Effector memory CD8-positive, alpha-beta T cell (primary cell): Measurements from ENCODE around the gene DNAH1.

ENCODE experiments used
- ATAC-seq: fragments of 150-1000 bp; cut with Tn5 transposase; replicated peaks from 2 replicates; pipeline ENCODE4 v1.10.0; 2021; ENCODE audit warnings: mild to moderate bottlenecking, moderate library complexity
- DNase-seq, 3 experiments: peaks; one replicate each; pipeline ENCODE4 v3.0.0; 2021
- H3K27ac Mint-ChIP-seq, 2 donors: one replicate each; pipeline ENCODE4 v1.8.0; 2022; ENCODE audit warnings: mild to moderate bottlenecking in 2 of 2, mixed read lengths in 2 of 2, moderate library complexity in 2 of 2
- H3K27me3 Mint-ChIP-seq, 2 donors: one replicate each; pipeline ENCODE4 v1.8.0; 2022; ENCODE audit warnings: mixed read lengths in 2 of 2
- H3K36me3 Mint-ChIP-seq: one replicate; pipeline ENCODE4 v1.8.0; 2022; ENCODE audit warnings: mild to moderate bottlenecking, moderate library complexity, mixed read lengths; ENCODE audit not compliant: insufficient read depth
- H3K4me1 Mint-ChIP-seq, 2 donors: one replicate each; pipeline ENCODE4 v1.8.0; 2022; ENCODE audit warnings: low read depth in 2 of 2, mixed read lengths in 2 of 2
- H3K4me3 Mint-ChIP-seq, 2 donors: one replicate each; pipeline ENCODE4 v1.8.0; 2022; ENCODE audit warnings: mild to moderate bottlenecking in 2 of 2, mixed read lengths in 2 of 2, moderate library complexity in 2 of 2
- H3K9me3 Mint-ChIP-seq, 2 donors: one replicate each; pipeline ENCODE4 v1.8.0; 2022; ENCODE audit warnings: mixed read lengths in 2 of 2

The DNAH1 gene

GRCh38 chr3:52401551-52401950 is 85.4 kb downstream of the DNAH1 start:
- H3K27me3 Mint-ChIP-seq: no peaks in the 10 kb centered on the region
- DNase-seq: no peak
- ATAC-seq: no peak
- peaks cover under 1 to 2% of the 10 kb centered on the region in 2 donors for H3K4me1 Mint-ChIP-seq
- no peaks in the 10 kb centered on the region for H3K9me3 Mint-ChIP-seq
- peaks cover 73% of the 10 kb centered on the region for H3K36me3 Mint-ChIP-seq
- peak overlapping the region in 1 of 2 donors; percentile 49 for H3K27ac Mint-ChIP-seq
- no peak overlapping the region for H3K4me3 Mint-ChIP-seq

GRCh38 chr3:52402101-52402521 is 86.0 kb downstream of the DNAH1 start:
- ATAC-seq (no peak), DNase-seq (no peak)
- no peaks in the 10 kb centered on the region for H3K27me3 Mint-ChIP-seq
- H3K4me1 Mint-ChIP-seq: peaks cover 2 to 4% of the 10 kb centered on the region in 2 donors
- H3K36me3 Mint-ChIP-seq: peaks cover 78% of the 10 kb centered on the region
- peak overlapping the region in 1 of 2 donors; percentile 49 for H3K27ac Mint-ChIP-seq
- no peak overlapping the region for H3K4me3 Mint-ChIP-seq
- no peaks in the 10 kb centered on the region for H3K9me3 Mint-ChIP-seq

DNA sequence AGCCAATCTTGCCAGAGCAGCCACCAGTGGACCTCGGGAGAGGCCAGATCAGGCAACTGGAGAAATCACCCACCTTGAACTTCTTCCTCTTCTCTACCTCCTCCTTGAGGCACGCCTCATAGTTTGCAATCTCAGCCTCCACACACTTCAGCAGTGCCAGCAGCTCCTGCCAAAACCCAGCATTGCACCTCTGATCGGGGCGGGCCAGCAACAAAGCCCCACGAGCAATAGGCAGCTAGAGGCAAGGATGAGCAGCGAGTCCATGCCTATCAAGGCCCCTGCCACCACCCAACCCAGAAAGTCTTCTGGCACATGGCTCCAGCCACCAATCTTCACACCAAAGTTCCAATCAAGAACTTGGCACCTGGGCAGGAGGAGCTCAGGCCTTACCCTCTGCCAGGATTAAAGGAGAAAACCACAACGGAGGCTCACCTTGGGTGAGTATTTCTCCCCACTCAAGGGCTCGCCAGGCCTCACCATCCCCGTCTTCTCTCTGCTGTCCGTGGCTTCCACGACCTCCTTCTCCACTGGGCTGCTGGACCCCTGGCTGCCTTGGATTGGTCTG is 86.7 kb downstream of the DNAH1 start:
- DNase-seq (no peak), ATAC-seq (no peak)
- peak overlapping the region in 1 of 2 donors; percentile 49 for H3K27ac Mint-ChIP-seq
- H3K27me3 Mint-ChIP-seq: no peaks in the 10 kb centered on the region
- peaks cover 80% of the 10 kb centered on the region for H3K36me3 Mint-ChIP-seq
- H3K4me1 Mint-ChIP-seq: peaks cover 5 to 7% of the 10 kb centered on the region in 2 donors
- H3K4me3 Mint-ChIP-seq: no peak overlapping the region
- no peaks in the 10 kb centered on the region for H3K9me3 Mint-ChIP-seq

DNA sequence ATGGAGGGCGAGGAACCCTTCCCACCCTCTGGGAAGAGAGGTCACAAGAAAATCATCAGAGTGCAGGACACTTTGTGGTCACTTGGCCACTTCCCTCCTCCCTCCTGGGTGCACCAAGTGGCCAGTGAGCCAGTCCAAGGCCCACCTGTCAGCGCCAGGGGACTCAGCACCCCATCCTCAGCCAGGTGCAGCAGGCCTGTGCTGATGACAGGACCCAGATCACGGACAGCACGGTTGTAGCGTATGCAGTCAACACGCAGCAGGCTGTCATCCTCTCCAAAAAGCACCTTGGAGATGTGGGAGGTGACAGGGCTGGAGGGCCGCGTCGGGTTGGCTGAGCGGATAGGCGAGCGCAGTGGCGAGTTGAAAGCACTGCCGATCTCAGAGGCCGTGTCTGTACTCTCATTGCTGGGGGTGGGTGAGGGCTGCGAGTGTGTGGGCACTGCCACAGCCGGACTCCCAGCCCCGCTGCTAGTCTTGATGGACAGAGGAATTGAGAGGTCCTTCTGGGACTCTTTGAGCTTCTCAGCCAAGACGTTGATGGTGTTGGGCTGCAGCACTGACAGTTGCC is 87.2 kb downstream of the DNAH1 start:
- H3K9me3 Mint-ChIP-seq: no peaks in the 10 kb centered on the region
- no peak overlapping the region for H3K27ac Mint-ChIP-seq
- H3K4me1 Mint-ChIP-seq: peaks cover 11 to 12% of the 10 kb centered on the region in 2 donors
- H3K36me3 Mint-ChIP-seq: peaks cover 85% of the 10 kb centered on the region
- ATAC-seq (no peak), DNase-seq (no peak)
- H3K4me3 Mint-ChIP-seq: no peak overlapping the region
- no peaks in the 10 kb centered on the region for H3K27me3 Mint-ChIP-seq

GRCh38 chr3:52403955-52404354 is 87.8 kb downstream of the DNAH1 start:
- H3K27ac Mint-ChIP-seq: no peak overlapping the region
- no peaks in the 10 kb centered on the region for H3K9me3 Mint-ChIP-seq
- no peaks in the 10 kb centered on the region for H3K27me3 Mint-ChIP-seq
- no peak for ATAC-seq
- no peak for DNase-seq
- peaks cover 83% of the 10 kb centered on the region for H3K36me3 Mint-ChIP-seq
- H3K4me1 Mint-ChIP-seq: peaks cover 17% of the 10 kb centered on the region in 2 donors
- no peak overlapping the region for H3K4me3 Mint-ChIP-seq

- H3K4me3 Mint-ChIP-seq: no peak overlapping the region
- peaks cover 20% of the 10 kb centered on the region in 2 donors for H3K4me1 Mint-ChIP-seq
- H3K27ac Mint-ChIP-seq: no peak overlapping the region
- no peak for ATAC-seq
- no peaks in the 10 kb centered on the region for H3K27me3 Mint-ChIP-seq
- peaks cover 84% of the 10 kb centered on the region for H3K36me3 Mint-ChIP-seq
- no peaks in the 10 kb centered on the region for H3K9me3 Mint-ChIP-seq
- DNase-seq: no peak
Measured at GRCh38 chr3:52404391-52404790, 88.3 kb downstream of the DNAH1 start.

GRCh38 chr3:52405066-52405465 is 88.9 kb downstream of the DNAH1 start:
- Mint-ChIP-seq H3K27ac (no peak overlapping the region), H3K36me3 (peaks cover 89% of the 10 kb centered on the region), H3K4me3 (no peak overlapping the region), H3K4me1 (peaks cover 20% of the 10 kb centered on the region in 2 donors), H3K9me3 (no peaks in the 10 kb centered on the region), H3K27me3 (no peaks in the 10 kb centered on the region)
- DNase-seq: no peak
- ATAC-seq: no peak

DNA sequence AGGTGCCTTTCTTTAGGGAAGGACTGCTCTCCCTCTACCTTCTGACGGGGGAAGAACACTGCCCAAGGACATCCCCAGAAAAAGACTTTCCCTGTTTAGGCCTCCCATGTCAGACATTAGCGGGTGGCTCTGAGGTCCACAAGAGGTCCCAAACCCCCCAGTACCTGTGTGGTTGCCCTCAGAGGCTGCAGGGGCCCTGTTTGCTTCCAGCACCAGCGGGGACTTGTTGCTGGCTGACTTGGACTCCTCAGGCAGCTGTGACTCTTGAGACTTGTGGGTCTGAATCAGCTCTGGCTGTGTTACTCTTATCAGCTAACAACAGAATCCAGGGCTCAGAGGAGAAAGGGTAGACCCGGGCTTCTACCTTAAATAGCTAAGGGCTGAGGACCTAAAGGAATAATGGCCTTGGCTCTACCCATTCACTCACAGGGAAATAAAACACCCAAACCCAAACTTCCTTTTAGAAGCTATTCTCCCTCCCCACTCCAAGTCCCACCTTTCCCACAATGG is 89.5 kb downstream of the DNAH1 start:
- Mint-ChIP-seq H3K4me1 (peaks cover 20% of the 10 kb centered on the region in 2 donors), H3K27me3 (no peaks in the 10 kb centered on the region), H3K9me3 (no peaks in the 10 kb centered on the region), H3K4me3 (no peak overlapping the region), H3K27ac (no peak overlapping the region), H3K36me3 (peaks cover 89% of the 10 kb centered on the region)
- DNase-seq (no peak), ATAC-seq (no peak)

DNA sequence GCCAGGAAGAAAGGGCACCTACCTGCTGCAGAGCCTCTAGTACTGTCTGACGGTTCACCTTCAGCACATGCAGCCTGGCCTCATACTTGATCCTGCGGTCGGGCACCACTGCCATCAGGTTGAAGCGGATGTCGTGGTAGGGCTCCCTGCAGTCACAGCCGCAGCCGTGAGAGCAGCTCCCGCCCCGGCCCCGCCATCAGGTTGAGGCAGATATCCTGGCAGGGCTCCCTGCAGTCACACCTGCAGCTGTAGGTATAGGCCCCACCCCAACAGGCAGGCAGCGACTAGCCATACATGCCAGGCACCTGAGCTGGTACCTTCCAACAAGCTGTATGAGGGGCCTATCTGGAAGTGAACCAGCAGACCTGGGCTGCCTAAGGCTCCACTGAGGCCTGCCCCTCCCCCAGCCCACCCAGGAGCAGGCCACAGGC is 90.1 kb downstream of the DNAH1 start:
- H3K4me1 Mint-ChIP-seq: peaks cover 24 to 25% of the 10 kb centered on the region in 2 donors
- no peak for DNase-seq
- H3K36me3 Mint-ChIP-seq: peaks cover 92% of the 10 kb centered on the region
- no peaks in the 10 kb centered on the region for H3K9me3 Mint-ChIP-seq
- no peak overlapping the region for H3K27ac Mint-ChIP-seq
- H3K27me3 Mint-ChIP-seq: no peaks in the 10 kb centered on the region
- no peak for ATAC-seq
- no peak overlapping the region for H3K4me3 Mint-ChIP-seq

DNA sequence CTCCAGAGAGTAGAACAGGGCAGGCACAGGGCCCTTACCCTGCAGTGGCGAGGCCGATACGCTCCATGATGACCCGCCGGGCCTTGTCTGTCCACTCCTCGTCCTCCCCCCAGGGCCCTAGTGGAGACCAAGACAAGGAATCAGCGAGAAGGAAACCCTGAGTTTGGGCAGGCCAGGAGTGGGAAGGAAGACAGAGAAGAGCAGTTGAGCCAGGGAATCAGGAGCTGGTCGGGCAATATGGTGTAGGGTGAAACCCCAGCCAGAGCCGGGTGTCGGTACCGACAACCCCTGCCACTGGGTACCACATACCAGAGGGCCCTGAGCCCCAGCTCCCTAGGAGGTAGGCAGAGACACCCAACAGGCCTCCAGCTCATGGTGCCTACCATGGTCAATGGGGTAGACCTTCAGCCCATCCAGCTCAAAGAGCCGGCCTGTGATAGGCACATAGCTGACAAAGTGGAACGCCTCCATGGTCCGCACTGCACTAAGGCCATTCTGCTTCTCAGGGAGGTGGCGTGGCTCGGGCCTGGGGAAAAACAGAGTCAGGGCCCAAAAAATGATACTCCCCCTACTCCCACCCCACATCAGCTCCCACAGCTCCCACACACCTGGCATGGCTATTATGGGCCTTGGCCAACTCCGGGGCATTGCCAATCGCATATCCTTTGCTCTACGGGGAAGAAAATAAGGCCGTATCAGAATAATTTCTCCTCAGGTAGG is 90.8 kb downstream of the DNAH1 start:
- Mint-ChIP-seq H3K27ac (peak overlapping the region in 1 of 2 donors; percentile 94), H3K9me3 (no peaks in the 10 kb centered on the region), H3K36me3 (peaks cover 86% of the 10 kb centered on the region), H3K4me3 (no peak overlapping the region), H3K4me1 (peaks cover 30 to 32% of the 10 kb centered on the region in 2 donors), H3K27me3 (no peaks in the 10 kb centered on the region)
- DNase-seq: no peak
- no peak for ATAC-seq

GRCh38 chr3:52407779-52408178 is 91.7 kb downstream of the DNAH1 start:
- DNase-seq: no peak
- peak overlapping the region; percentile 94 to 97 for H3K27ac Mint-ChIP-seq

DNA sequence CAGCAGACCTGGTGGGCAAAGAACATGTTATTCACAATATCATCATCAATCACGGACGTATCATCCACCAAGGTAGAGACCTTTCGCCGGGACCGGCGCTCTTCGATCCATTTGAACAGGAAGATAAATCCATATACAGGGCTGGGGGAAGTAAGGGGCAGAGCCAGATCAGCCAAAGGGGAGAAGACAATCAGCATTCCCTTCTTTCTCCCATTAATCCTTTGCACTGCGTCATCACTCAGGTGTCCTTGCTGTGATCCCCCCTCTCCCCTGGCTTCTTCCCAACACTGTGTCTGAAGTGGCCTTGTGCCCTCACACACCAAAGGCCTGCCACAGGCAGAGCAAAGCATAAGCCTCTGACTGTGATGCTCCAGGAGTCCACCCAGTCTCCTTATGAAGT is 92.3 kb downstream of the DNAH1 start:
- peaks cover 70% of the 10 kb centered on the region for H3K36me3 Mint-ChIP-seq
- peaks cover 32% of the 10 kb centered on the region in 2 donors for H3K4me1 Mint-ChIP-seq

More at GRCh38 chr3:52407779-52408178, 91.7 kb downstream of the DNAH1 start:
- Mint-ChIP-seq H3K4me1 (peaks cover 32% of the 10 kb centered on the region in 2 donors), H3K4me3 (peak overlapping the region; percentile 93 to 95), H3K27me3 (no peaks in the 10 kb centered on the region), H3K36me3 (peaks cover 77% of the 10 kb centered on the region), H3K9me3 (no peaks in the 10 kb centered on the region)
- ATAC-seq: no peak

DNA sequence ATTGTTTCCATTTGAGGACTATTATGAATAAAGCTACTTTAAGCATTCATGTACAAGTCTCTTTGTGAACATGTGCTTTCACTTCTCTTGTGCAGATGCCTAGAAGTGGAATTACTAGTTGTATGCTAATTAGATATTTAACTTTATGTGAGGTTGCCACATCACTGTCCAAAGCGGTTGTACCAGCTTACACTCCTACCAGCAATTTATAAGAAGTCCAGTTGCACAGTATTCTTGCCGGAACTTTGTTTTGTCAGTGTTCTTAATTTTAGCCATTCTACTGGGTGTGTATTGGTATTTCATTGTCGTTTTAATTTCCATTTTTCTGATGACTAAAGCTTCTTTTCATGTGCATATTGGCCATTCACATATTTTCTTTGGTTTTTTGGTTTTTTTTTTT is 99.7 kb downstream of the DNAH1 start:
- Mint-ChIP-seq H3K4me3 (no peak overlapping the region), H3K36me3 (peaks cover 8% of the 10 kb centered on the region), H3K4me1 (peaks cover 12 to 15% of the 10 kb centered on the region in 2 donors), H3K27me3 (no peaks in the 10 kb centered on the region), H3K27ac (no peak overlapping the region), H3K9me3 (no peaks in the 10 kb centered on the region)
- ATAC-seq (no peak), DNase-seq (no peak)

More for the DNA sequence above, 92.3 kb downstream of the DNAH1 start:
- peak overlapping the region; percentile 94 to 97 for H3K27ac Mint-ChIP-seq
- H3K27me3 Mint-ChIP-seq: no peaks in the 10 kb centered on the region
- no peaks in the 10 kb centered on the region for H3K9me3 Mint-ChIP-seq
- no peak for DNase-seq
- ATAC-seq: no peak
- peak overlapping the region; percentile 93 to 95 for H3K4me3 Mint-ChIP-seq

DNA sequence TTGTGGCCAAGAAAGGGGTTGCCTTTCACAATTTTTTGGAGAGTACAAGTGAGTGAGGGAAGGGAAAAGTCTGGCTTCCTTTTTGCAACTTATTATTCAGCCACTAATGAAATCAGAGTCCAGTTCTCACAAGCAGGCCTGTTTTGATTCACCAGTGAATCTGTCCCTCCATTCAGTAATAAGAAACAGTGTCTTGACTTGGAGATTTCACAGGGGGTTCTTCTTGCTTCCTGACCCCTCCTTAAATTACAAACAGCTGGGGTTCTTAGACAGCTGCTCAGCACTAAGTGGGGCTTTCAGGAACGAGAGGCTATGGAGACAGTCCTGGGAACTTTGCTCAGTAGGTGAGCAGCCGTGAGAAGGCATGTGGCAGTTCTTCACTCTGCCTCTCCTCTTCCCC is 104.3 kb downstream of the DNAH1 start:
- Mint-ChIP-seq H3K4me3 (no peak overlapping the region), H3K27me3 (no peaks in the 10 kb centered on the region), H3K4me1 (peaks cover 0 to 4% of the 10 kb centered on the region in 2 donors), H3K9me3 (no peaks in the 10 kb centered on the region), H3K36me3 (peaks cover 6% of the 10 kb centered on the region), H3K27ac (no peak overlapping the region)
- DNase-seq (no peak), ATAC-seq (no peak)
